Measurements from ENCODE around the gene CDKAL1. TPM values are rescaled to one million over a fixed set of nuclear protein-coding genes. Genes with fewer than 3 reads are reported as not detected.
A peak's percentile ranks its signal among the peaks of the same experiment; 100 is the strongest.

CDKAL1 gene
- total and polyA plus RNA-seq, 2 of the 8 experiments (the other 6 are each of a cell fraction or from before 2014, with no cell fraction given) = 8.4 to 24.6 TPM

- no peak overlapping the region for H2BK12ac ChIP-seq (ENCODE audit: low read depth, low read length)
- H3K56ac ChIP-seq (replicated peaks; ENCODE audit: insufficient read length, low read depth, low read length) = no peak overlapping the region
- DNase-seq (ENCODE audit: low read depth in 1 of 2, low spot score in 2 of 2) (peak in 1 of 2 experiments; percentile 22), FAIRE-seq (no peak)
- peaks cover 0 to 2% of the 10 kb centered on the region in 2 experiments for H4K20me1 ChIP-seq (replicated peaks in 1 of 2; ENCODE audit: control insufficient read depth in 1 of 2, insufficient read depth in 2 of 2, low read length in 2 of 2)
- H3K36me3 ChIP-seq (ENCODE audit: control insufficient read depth in 2 of 4, insufficient read depth in 4 of 4, low read length in 3 of 4) = no peaks in the 10 kb centered on the region
- no peak overlapping the region for H4K91ac ChIP-seq (replicated peaks; ENCODE audit: insufficient read length, low read length)
- H2BK20ac ChIP-seq (ENCODE audit: low read length) = no peak overlapping the region
- no peak overlapping the region for H3K14ac ChIP-seq (ENCODE audit: insufficient read length)
- peak overlapping the region; percentile 75 to 96 (median 90); a peak in 7 of 8 replicates for H3K4me3 ChIP-seq (ENCODE audit: extremely low read depth in 1 of 4, insufficient read depth in 2 of 4, low read depth in 3 of 4, low read length in 4 of 4)
- H3K4ac ChIP-seq (replicated peaks; ENCODE audit: insufficient read length, low read depth, low read length) = no peak overlapping the region
- no peak overlapping the region for H2BK120ac ChIP-seq (replicated peaks; ENCODE audit: low read depth, low read length)
- H3K18ac ChIP-seq (ENCODE audit: extremely low read depth, low read length) = no peak overlapping the region
- POLR2A ChIA-PET (ENCODE audit: partially characterized antibody) = interaction anchor here (0.8 to 1.2 kb wide), 4 partner anchors 11 to 991 kb away, joined by 3 to 4 read pairs (median 3); no protein-coding TSS in a partner anchor
- H2BK5ac ChIP-seq (ENCODE audit: low read depth, low read length) = no peak overlapping the region
- H3K4me2 ChIP-seq (ENCODE audit: insufficient read depth in 1 of 2, low read depth in 2 of 2, low read length in 2 of 2) = peak overlapping the region; percentile 76 to 94
- CTCF ChIA-PET (ENCODE audit: partially characterized antibody) = interaction anchor here (0.7 to 1.3 kb wide), 2 partner anchors 17 to 405 kb away, joined by 3 read pairs; no protein-coding TSS in a partner anchor
- H2AK5ac ChIP-seq (ENCODE audit: low read depth, low read length) = no peak overlapping the region
- H3K27ac ChIP-seq (ENCODE audit: low read depth, low read length) = peak overlapping the region; percentile 84; the same call in 1 of the 2 replicates
- H3K79me2 ChIP-seq (ENCODE audit: control insufficient read depth in 1 of 2, insufficient read depth in 2 of 2, low read length in 2 of 2) = peaks cover 0 to 27% of the 10 kb centered on the region in 2 experiments; a peak in 2 of 4 replicates
- peaks cover 0 to 3% (median 0%) of the 10 kb centered on the region in 4 experiments; a peak in 1 of 7 replicates for H3K4me1 ChIP-seq (replicated peaks in 1 of 4; ENCODE audit: control insufficient read depth in 3 of 4, insufficient read depth in 4 of 4, low read length in 3 of 4)
- no peak overlapping the region for H3K23ac ChIP-seq (ENCODE audit: insufficient read length)
- H2AFZ ChIP-seq (ENCODE audit: low read length) = peak overlapping the region; percentile 98
- 56% methylated on average over 6 of the region's 6 CpGs; no CpG with 5 or more reads in 1 of the 2 experiments for WGBS, 2 experiments (ENCODE audit: extremely low coverage in 1 of 2, insufficient coverage in 1 of 2, insufficient read length in 1 of 2, insufficient replicate concordance in 2 of 2, low coverage in 1 of 2, low lambda C conversion rate in 2 of 2, missing lambda C conversion rate in 1 of 2)
- no peaks in the 10 kb centered on the region for H3K27me3 ChIP-seq (replicated peaks in 1 of 4; ENCODE audit: control insufficient read depth in 3 of 4, extremely low read depth in 1 of 4, insufficient read depth in 3 of 4, low read length in 3 of 4)
- no peak overlapping the region for H4K5ac ChIP-seq (ENCODE audit: insufficient read length, low read depth, low read length)
- H3K79me1 ChIP-seq (ENCODE audit: low read depth, low read length) = peaks cover 3% of the 10 kb centered on the region; the same call in 1 of the 2 replicates
- no peak overlapping the region for H2BK15ac ChIP-seq (ENCODE audit: low read length)
- no peaks in the 10 kb centered on the region for H3K9me3 ChIP-seq (ENCODE audit: insufficient read depth in 2 of 2, low read depth in 1 of 2, low read length in 1 of 2)
- H3K9ac ChIP-seq (replicated peaks in 1 of 4; ENCODE audit: extremely low read depth in 1 of 4, low read depth in 3 of 4, low read length in 3 of 4) = peak overlapping the region in 3 of 4 experiments; percentile 36 to 94 (median 94); a peak in 3 of 7 replicates
- H3K23me2 ChIP-seq (ENCODE audit: low read depth, low read length) = peaks cover 4% of the 10 kb centered on the region
- no peak overlapping the region for H4K8ac ChIP-seq (ENCODE audit: extremely low read depth, insufficient read depth, low read length)
- TF ChIP-seq EP300 (IDR thresholded peaks at IDR 0.05; ENCODE audit: borderline replicate concordance in 1 of 2, low read depth in 2 of 2, low read length in 2 of 2) = no peak
- TF ChIP-seq TAF7 (optimal IDR thresholded peaks at IDR 0.05; ENCODE audit: borderline replicate concordance, low read depth, low read length) = no peak
- TF ChIP-seq CBX8 (IDR thresholded peaks at IDR 0.05; ENCODE audit: borderline replicate concordance, low read depth, low read length) = no peak
- TF ChIP-seq SP2 (IDR thresholded peaks at IDR 0.05; ENCODE audit: low read length) = no peak
- TF ChIP-seq USF2 (IDR thresholded peaks at IDR 0.05; ENCODE audit: low read length) = no peak
- TF ChIP-seq HDAC2 (IDR thresholded peaks at IDR 0.05; ENCODE audit: borderline replicate concordance in 1 of 2, low read depth in 2 of 2, low read length in 2 of 2) = no peak
- TF ChIP-seq CTBP2 (IDR thresholded peaks at IDR 0.05; ENCODE audit: borderline replicate concordance, insufficient read depth, insufficient read length, low read length) = no peak
Observed at GRCh38 chr6:20533746-20534294, 437 bp upstream of the CDKAL1 start.

Measured in H1 (cell line).